ENCODE data around the gene GUF1. TPM values are rescaled to one million over a fixed set of nuclear protein-coding genes. Genes with fewer than 3 reads are reported as not detected.

Gene GUF1
- total and polyA plus RNA-seq, 7 experiments from 2014 or later: 11.0 to 26.0 (median 19.9) TPM

- no peaks in the 10 kb centered on the region for H3K9me3 ChIP-seq (ENCODE audit: control insufficient read depth in 2 of 3, low read length in 3 of 3)
- no peaks in the 10 kb centered on the region for H3K27me3 ChIP-seq (ENCODE audit: control insufficient read depth in 2 of 2, insufficient read depth in 2 of 2, low read length in 2 of 2)
- POLR2A ChIA-PET: interaction anchor here (1.1 kb wide), 1 partner anchor 42 kb away, joined by 3 read pairs; the partner anchor contains the start of gene GUF1
- CTCF ChIA-PET: no interaction called here
- no peak overlapping the region for H3K4me3 ChIP-seq (ENCODE audit: low read length)
- H3K27ac ChIP-seq (ENCODE audit: low read depth, low read length): no peak overlapping the region
- H3K9me3 Mint-ChIP-seq: no peaks in the 10 kb centered on the region
- H3K27ac Mint-ChIP-seq: peak overlapping the region in 1 of 9 donors; percentile 7
- DNase-seq: no peak
- no peaks in the 10 kb centered on the region for H3K36me3 ChIP-seq (ENCODE audit: control insufficient read depth in 2 of 3, insufficient read depth in 3 of 3, low read length in 3 of 3)
- no peaks in the 10 kb centered on the region for H3K27me3 Mint-ChIP-seq
- no peak overlapping the region for H3K4me3 Mint-ChIP-seq
- peaks cover 7% of the 10 kb centered on the region in 2 donors for H3K4me1 ChIP-seq (ENCODE audit: control insufficient read depth in 2 of 2, insufficient read depth in 2 of 2, low read length in 2 of 2)
- intact Hi-C loops (cut with micrococcal nuclease): no loop called here
- H3K36me3 Mint-ChIP-seq: peaks cover 0 to 4% (median 0%) of the 10 kb centered on the region in 5 donors
- no peak for ATAC-seq
- peaks cover 17 to 74% (median 52%) of the 10 kb centered on the region in 7 donors for H3K4me1 Mint-ChIP-seq
Measured at GRCh38 chr4:44720371-44720770, 42.2 kb downstream of the GUF1 start.

GRCh38 chr4:44722001-44722400 is 43.8 kb downstream of the GUF1 start:
- no peaks in the 10 kb centered on the region for H3K27me3 Mint-ChIP-seq
- H3K27ac ChIP-seq (ENCODE audit: low read depth, low read length): no peak overlapping the region
- H3K36me3 ChIP-seq (ENCODE audit: control insufficient read depth in 2 of 3, insufficient read depth in 3 of 3, low read length in 3 of 3): peaks cover 0 to 5% (median 0%) of the 10 kb centered on the region in 3 experiments
- no peaks in the 10 kb centered on the region for H3K9me3 Mint-ChIP-seq
- ChIA-PET POLR2A (no interaction called here), CTCF (no interaction called here)
- H3K27me3 ChIP-seq (ENCODE audit: control insufficient read depth in 2 of 2, insufficient read depth in 2 of 2, low read length in 2 of 2): no peaks in the 10 kb centered on the region
- no peak for DNase-seq
- H3K9me3 ChIP-seq (ENCODE audit: control insufficient read depth in 2 of 3, low read length in 3 of 3): no peaks in the 10 kb centered on the region
- no peak overlapping the region for H3K4me3 Mint-ChIP-seq
- peaks cover 11 to 12% of the 10 kb centered on the region in 2 donors for H3K4me1 ChIP-seq (ENCODE audit: control insufficient read depth in 2 of 2, insufficient read depth in 2 of 2, low read length in 2 of 2)
- H3K4me3 ChIP-seq (ENCODE audit: low read length): no peak overlapping the region
- H3K4me1 Mint-ChIP-seq: peaks cover 22 to 75% (median 63%) of the 10 kb centered on the region in 7 donors
- peaks cover 0 to 4% (median 0%) of the 10 kb centered on the region in 5 donors for H3K36me3 Mint-ChIP-seq
- no peak for ATAC-seq
- intact Hi-C loops (cut with micrococcal nuclease): no loop called here
- no peak overlapping the region for H3K27ac Mint-ChIP-seq

GRCh38 chr4:44725166-44725565 is 46.9 kb downstream of the GUF1 start:
- Mint-ChIP-seq H3K27me3 (peaks cover 0 to under 1% (median 0%) of the 10 kb centered on the region in 5 donors), H3K4me3 (peak overlapping the region; percentile 79 to 97 (median 90)), H3K36me3 (peaks cover 0 to 4% (median 0%) of the 10 kb centered on the region in 5 donors), H3K27ac (peak overlapping the region; percentile 80 to 95 (median 89)), H3K9me3 (no peaks in the 10 kb centered on the region), H3K4me1 (peaks cover 21 to 66% (median 58%) of the 10 kb centered on the region in 7 donors)
- intact Hi-C loops (cut with micrococcal nuclease): no loop called here
- ATAC-seq (no peak), DNase-seq (no peak)
- Histone ChIP-seq H3K36me3 (ENCODE audit: control insufficient read depth in 2 of 3, insufficient read depth in 3 of 3, low read length in 3 of 3) (peaks cover 0 to 5% (median 0%) of the 10 kb centered on the region in 3 experiments), H3K4me1 (ENCODE audit: control insufficient read depth in 2 of 2, insufficient read depth in 2 of 2, low read length in 2 of 2) (peaks cover 13 to 18% of the 10 kb centered on the region in 2 donors), H3K4me3 (ENCODE audit: low read length) (peak overlapping the region; percentile 73), H3K27me3 (ENCODE audit: control insufficient read depth in 2 of 2, insufficient read depth in 2 of 2, low read length in 2 of 2) (no peaks in the 10 kb centered on the region), H3K9me3 (ENCODE audit: control insufficient read depth in 2 of 3, low read length in 3 of 3) (no peaks in the 10 kb centered on the region), H3K27ac (ENCODE audit: low read depth, low read length) (no peak overlapping the region)
- CTCF ChIA-PET: no interaction called here
- POLR2A ChIA-PET: interaction anchor here (1.3 to 3.8 kb wide), 3 partner anchors 24 to 46 kb away, joined by 3 to 41 read pairs (median 8); partner anchors contain the start of gene GUF1

- peak in 1 of 9 donors; percentile 35 for DNase-seq
- peaks cover 13 to 18% of the 10 kb centered on the region in 2 donors for H3K4me1 ChIP-seq (ENCODE audit: control insufficient read depth in 2 of 2, insufficient read depth in 2 of 2, low read length in 2 of 2)
- peaks cover 23 to 66% (median 58%) of the 10 kb centered on the region in 7 donors for H3K4me1 Mint-ChIP-seq
- H3K9me3 Mint-ChIP-seq: no peaks in the 10 kb centered on the region
- intact Hi-C loops (cut with micrococcal nuclease): loop anchor here (1.0 to 2.0 kb wide), 3 partner anchors 8 to 47 kb away; partner anchors contain the start of gene GUF1 (in 2 of the 2)
- peaks cover 0 to 4% (median 0%) of the 10 kb centered on the region in 5 donors for H3K27me3 Mint-ChIP-seq
- peak overlapping the region; percentile 73 for H3K4me3 ChIP-seq (ENCODE audit: low read length)
- H3K4me3 Mint-ChIP-seq: peak overlapping the region; percentile 79 to 97 (median 90)
- no peaks in the 10 kb centered on the region for H3K9me3 ChIP-seq (ENCODE audit: control insufficient read depth in 2 of 3, low read length in 3 of 3)
- H3K36me3 Mint-ChIP-seq: peaks cover 0 to 4% (median 0%) of the 10 kb centered on the region in 5 donors
- no peaks in the 10 kb centered on the region for H3K27me3 ChIP-seq (ENCODE audit: control insufficient read depth in 2 of 2, insufficient read depth in 2 of 2, low read length in 2 of 2)
- no peak for ATAC-seq
- peaks cover 0 to 5% (median 0%) of the 10 kb centered on the region in 3 experiments for H3K36me3 ChIP-seq (ENCODE audit: control insufficient read depth in 2 of 3, insufficient read depth in 3 of 3, low read length in 3 of 3)
- POLR2A ChIA-PET: interaction anchor here (1.3 to 3.8 kb wide), 3 partner anchors 24 to 47 kb away, joined by 3 to 41 read pairs (median 8); partner anchors contain the start of gene GUF1
- CTCF ChIA-PET: no interaction called here
- H3K27ac Mint-ChIP-seq: peak overlapping the region; percentile 80 to 95 (median 89)
- peak overlapping the region; percentile 73 for H3K27ac ChIP-seq (ENCODE audit: low read depth, low read length)
Measured at GRCh38 chr4:44725726-44726037, 47.5 kb downstream of the GUF1 start.

GRCh38 chr4:44726038-44726871 is 48.0 kb downstream of the GUF1 start, which contains the start of gene GNPDA2:
GNPDA2 (minus strand) TSS chr4:44726556; CDS start chr4:44722207, 4,349 bp downstream.
- Histone ChIP-seq H3K27ac (ENCODE audit: low read depth, low read length) (peak within 1 kb of the TSS; percentile 73), H3K9me3 (ENCODE audit: control insufficient read depth in 2 of 3, low read length in 3 of 3) (no peaks in the 10 kb centered on the region), H3K36me3 (ENCODE audit: control insufficient read depth in 2 of 3, insufficient read depth in 3 of 3, low read length in 3 of 3) (peaks cover 0 to 5% (median 0%) of the 10 kb centered on the region in 3 experiments), H3K4me3 (ENCODE audit: low read length) (peak within 1 kb of the TSS; percentile 73), H3K27me3 (ENCODE audit: control insufficient read depth in 2 of 2, insufficient read depth in 2 of 2, low read length in 2 of 2) (no peaks in the 10 kb centered on the region), H3K4me1 (ENCODE audit: control insufficient read depth in 2 of 2, insufficient read depth in 2 of 2, low read length in 2 of 2) (peaks cover 13 to 18% of the 10 kb centered on the region in 2 donors)
- Mint-ChIP-seq H3K27me3 (peaks cover 0 to 4% (median 0%) of the 10 kb centered on the region in 5 donors), H3K9me3 (no peaks in the 10 kb centered on the region), H3K4me3 (peak within 1 kb of the TSS; percentile 79 to 97 (median 90)), H3K36me3 (peaks cover 0 to 3% (median 0%) of the 10 kb centered on the region in 5 donors), H3K27ac (peak within 1 kb of the TSS; percentile 80 to 95 (median 89)), H3K4me1 (peaks cover 23 to 60% (median 52%) of the 10 kb centered on the region in 7 donors)
- ATAC-seq (peak; percentile 93), DNase-seq (peak; percentile 68 to 82 (median 81))
- POLR2A ChIA-PET: interaction anchor here (1.0 to 3.8 kb wide), 4 partner anchors 25 to 47 kb away, joined by 3 to 41 read pairs (median 6); partner anchors contain the start of gene GUF1
- intact Hi-C loops (cut with micrococcal nuclease): loop anchor here (1.0 to 2.0 kb wide), 3 partner anchors 9 to 48 kb away; partner anchors contain the start of gene GUF1 (in 2 of the 2)
- CTCF ChIA-PET: no interaction called here

GRCh38 chr4:44727471-44727870 is 49.3 kb downstream of the GUF1 start:
- H3K4me3 Mint-ChIP-seq: peak overlapping the region in 8 of 10 donors; percentile 79 to 97 (median 90)
- H3K4me1 ChIP-seq (ENCODE audit: control insufficient read depth in 2 of 2, insufficient read depth in 2 of 2, low read length in 2 of 2): peaks cover 13 to 18% of the 10 kb centered on the region in 2 donors
- H3K27me3 Mint-ChIP-seq: peaks cover 0 to 8% (median 0%) of the 10 kb centered on the region in 5 donors
- POLR2A ChIA-PET: interaction anchor here (3.8 kb wide), 1 partner anchor 49 kb away, joined by 41 read pairs; the partner anchor contains the start of gene GUF1
- peak overlapping the region in 6 of 9 donors; percentile 47 to 93 (median 86) for H3K27ac Mint-ChIP-seq
- H3K36me3 Mint-ChIP-seq: peaks cover 0 to 3% (median 0%) of the 10 kb centered on the region in 5 donors
- H3K27me3 ChIP-seq (ENCODE audit: control insufficient read depth in 2 of 2, insufficient read depth in 2 of 2, low read length in 2 of 2): no peaks in the 10 kb centered on the region
- H3K4me1 Mint-ChIP-seq: peaks cover 21 to 50% (median 47%) of the 10 kb centered on the region in 7 donors
- no peak overlapping the region for H3K27ac ChIP-seq (ENCODE audit: low read depth, low read length)
- CTCF ChIA-PET: no interaction called here
- H3K4me3 ChIP-seq (ENCODE audit: low read length): peak overlapping the region; percentile 73
- no peaks in the 10 kb centered on the region for H3K9me3 Mint-ChIP-seq
- H3K36me3 ChIP-seq (ENCODE audit: control insufficient read depth in 2 of 3, insufficient read depth in 3 of 3, low read length in 3 of 3): peaks cover 0 to 5% (median 0%) of the 10 kb centered on the region in 3 experiments
- DNase-seq: no peak
- H3K9me3 ChIP-seq (ENCODE audit: control insufficient read depth in 2 of 3, low read length in 3 of 3): no peaks in the 10 kb centered on the region
- no peak for ATAC-seq
- intact Hi-C loops (cut with micrococcal nuclease): loop anchor here in 1 of 2 donors (2.0 kb wide), 1 partner anchor 19 kb away; no protein-coding TSS in a partner anchor

Data from naive thymus-derived CD4-positive, alpha-beta T cell (primary cell).